AG09309 (cell line): Measurements from ENCODE around the gene ADAMTS2.

Source experiments
- DNase-seq: peaks from one replicate; pipeline ENCODE4 v3.0.0-alpha.2; 2010; ENCODE audit warnings: low read depth
- H3K4me3 ChIP-seq: 2 replicates; pipeline ENCODE4 v1.5.1; 2011; ENCODE audit warnings: mild to moderate bottlenecking, low read depth, low read length, moderate library complexity; ENCODE audit not compliant: control insufficient read depth
- TF ChIP-seq, protein P1 (sequence below): IDR thresholded peaks from 2 replicates; pipeline ENCODE4 v1.5.1; 2011; ENCODE audit warnings: mild to moderate bottlenecking, low read depth, low read length, inconsistent platforms; ENCODE audit not compliant: insufficient read depth, control insufficient read depth; ENCODE audit errors: missing control alignments

The ADAMTS2 gene

DNA sequence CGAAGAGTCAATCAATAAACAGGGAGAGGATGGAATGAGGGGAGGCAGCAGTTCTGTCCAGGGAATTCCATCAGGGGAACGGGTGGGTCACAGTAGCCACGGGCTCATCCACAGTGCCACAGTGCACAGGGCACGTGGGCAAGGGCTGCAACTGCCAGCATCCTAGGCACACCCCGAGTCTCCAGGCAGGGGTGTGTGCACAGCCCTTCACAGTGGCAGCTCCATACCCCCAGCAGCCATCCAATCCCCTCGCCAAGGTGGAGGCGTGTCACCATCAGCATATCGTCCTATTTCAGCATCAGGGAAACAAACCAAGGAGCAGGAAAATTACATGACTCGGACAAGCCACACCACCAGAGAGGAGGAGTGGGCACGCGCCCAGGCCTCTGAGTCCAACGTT is 133.6 kb downstream of the ADAMTS2 start:
- no peak for DNase-seq
- no peak overlapping the region for H3K4me3 ChIP-seq
- TF ChIP-seq, protein P1, sequence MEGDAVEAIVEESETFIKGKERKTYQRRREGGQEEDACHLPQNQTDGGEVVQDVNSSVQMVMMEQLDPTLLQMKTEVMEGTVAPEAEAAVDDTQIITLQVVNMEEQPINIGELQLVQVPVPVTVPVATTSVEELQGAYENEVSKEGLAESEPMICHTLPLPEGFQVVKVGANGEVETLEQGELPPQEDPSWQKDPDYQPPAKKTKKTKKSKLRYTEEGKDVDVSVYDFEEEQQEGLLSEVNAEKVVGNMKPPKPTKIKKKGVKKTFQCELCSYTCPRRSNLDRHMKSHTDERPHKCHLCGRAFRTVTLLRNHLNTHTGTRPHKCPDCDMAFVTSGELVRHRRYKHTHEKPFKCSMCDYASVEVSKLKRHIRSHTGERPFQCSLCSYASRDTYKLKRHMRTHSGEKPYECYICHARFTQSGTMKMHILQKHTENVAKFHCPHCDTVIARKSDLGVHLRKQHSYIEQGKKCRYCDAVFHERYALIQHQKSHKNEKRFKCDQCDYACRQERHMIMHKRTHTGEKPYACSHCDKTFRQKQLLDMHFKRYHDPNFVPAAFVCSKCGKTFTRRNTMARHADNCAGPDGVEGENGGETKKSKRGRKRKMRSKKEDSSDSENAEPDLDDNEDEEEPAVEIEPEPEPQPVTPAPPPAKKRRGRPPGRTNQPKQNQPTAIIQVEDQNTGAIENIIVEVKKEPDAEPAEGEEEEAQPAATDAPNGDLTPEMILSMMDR: no peak

DNA sequence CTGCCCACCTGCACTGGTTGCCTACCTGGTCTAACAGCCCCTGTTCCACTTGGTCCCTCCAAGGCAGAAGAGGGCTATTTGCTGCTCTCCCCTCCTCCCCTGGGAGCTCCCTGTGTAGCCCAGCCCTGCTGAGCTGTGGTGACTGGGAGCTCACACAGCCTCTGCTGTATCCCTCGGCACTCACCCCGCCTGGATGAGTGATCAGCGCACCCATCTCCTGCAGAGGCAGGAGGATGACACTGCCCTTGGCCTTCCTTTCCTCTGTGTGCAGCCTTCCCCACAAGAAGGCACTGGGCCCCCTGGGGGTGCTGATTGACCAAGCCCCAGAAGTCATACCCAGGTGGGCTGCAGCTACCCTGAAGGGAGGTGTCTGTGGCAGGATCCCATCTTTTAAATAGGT is 134.2 kb downstream of the ADAMTS2 start:
- TF ChIP-seq, protein P1: no peak
- no peak overlapping the region for H3K4me3 ChIP-seq
- DNase-seq: no peak

DNA sequence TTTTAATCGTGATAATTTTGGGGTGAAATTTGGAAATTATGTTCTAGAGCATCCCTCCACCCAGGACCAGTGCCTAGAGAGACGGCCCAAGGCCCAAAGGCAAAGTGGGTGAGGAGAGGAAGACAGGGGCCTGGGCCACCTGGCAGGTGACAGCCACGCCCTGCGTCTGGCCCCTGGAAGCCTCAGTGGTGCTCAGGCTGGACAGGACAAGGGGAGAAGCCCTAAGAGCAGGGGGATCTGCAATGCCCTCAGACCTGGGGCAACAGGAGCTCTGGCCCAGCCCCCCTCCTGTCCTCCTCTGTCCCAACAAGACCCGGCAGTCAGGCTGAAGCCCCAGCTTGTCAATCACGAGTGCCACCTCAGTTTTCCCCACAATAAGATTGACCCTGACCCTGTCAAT is 134.8 kb downstream of the ADAMTS2 start:
- TF ChIP-seq, protein P1: no peak
- no peak for DNase-seq
- H3K4me3 ChIP-seq: no peak overlapping the region

DNA sequence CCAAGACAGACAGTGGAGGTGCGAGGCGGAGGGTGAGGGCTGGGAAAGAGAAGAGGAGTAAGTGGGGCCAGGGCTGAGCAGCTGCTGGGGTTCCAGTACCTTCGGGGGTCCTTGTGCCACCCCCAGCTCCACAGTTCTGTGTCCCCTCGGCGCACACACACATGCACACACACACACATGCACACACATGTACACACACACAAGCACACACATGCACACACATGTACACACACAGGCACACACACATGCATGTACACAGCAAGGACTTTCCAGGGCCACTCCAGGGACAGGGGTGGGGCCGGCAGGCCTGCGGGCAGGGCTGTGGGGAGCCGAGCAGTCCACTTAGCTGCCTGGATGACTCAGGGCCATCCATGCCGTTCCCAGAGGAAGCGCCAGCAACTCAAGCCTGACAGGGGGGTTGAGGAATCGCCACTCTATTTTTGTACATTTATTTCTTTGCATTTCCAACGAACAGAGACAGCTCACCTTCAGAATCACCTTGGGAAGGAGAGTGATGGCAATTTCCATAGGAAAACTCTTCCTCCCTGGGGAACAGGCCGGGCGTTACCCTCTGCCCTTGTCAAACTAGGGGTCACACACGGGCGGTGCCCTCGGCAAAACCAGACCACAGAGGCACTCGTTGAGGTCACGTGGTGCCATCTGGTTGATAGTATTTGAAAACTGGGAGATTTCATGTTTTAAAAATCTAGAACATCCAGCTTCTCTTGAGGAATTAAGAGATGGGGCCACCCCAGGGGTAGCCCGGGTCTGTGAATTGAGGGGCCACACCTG is 135.7 kb downstream of the ADAMTS2 start:
- DNase-seq: peak; percentile 42
- no peak overlapping the region for H3K4me3 ChIP-seq
- TF ChIP-seq, protein P1: no peak

DNA sequence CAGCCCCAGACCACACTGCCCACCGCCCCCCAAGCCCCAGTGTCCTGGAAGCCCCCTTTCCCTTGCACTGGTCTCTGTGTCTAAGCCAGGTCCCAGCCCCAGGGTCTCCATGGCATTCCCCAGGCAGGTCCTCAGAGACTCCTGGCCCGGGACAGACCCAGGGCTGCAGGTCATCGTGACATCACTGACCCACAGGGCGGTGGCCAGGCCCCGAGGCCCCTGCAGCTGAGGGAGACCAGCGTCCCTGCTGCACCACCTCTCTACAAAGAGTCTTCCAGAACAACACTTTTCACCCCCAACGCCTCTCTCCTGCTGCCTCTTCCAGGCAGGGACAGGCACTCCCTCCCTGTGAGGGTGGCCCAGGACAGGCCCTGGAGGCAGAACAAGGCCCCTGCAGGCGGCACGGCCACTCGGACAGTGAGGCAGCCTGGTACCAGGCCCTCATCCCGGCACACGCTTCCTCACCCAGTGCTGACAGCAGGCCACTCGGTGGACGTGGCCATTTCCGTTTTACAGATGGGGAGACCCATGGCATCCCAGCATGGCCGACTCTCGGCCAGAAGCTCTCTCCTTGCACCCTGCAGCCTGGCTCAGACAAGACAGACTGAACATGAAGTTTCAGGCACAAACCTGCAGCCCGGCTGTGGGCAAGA is 136.4 kb downstream of the ADAMTS2 start:
- TF ChIP-seq, protein P1: no peak
- DNase-seq: no peak
- no peak overlapping the region for H3K4me3 ChIP-seq

DNA sequence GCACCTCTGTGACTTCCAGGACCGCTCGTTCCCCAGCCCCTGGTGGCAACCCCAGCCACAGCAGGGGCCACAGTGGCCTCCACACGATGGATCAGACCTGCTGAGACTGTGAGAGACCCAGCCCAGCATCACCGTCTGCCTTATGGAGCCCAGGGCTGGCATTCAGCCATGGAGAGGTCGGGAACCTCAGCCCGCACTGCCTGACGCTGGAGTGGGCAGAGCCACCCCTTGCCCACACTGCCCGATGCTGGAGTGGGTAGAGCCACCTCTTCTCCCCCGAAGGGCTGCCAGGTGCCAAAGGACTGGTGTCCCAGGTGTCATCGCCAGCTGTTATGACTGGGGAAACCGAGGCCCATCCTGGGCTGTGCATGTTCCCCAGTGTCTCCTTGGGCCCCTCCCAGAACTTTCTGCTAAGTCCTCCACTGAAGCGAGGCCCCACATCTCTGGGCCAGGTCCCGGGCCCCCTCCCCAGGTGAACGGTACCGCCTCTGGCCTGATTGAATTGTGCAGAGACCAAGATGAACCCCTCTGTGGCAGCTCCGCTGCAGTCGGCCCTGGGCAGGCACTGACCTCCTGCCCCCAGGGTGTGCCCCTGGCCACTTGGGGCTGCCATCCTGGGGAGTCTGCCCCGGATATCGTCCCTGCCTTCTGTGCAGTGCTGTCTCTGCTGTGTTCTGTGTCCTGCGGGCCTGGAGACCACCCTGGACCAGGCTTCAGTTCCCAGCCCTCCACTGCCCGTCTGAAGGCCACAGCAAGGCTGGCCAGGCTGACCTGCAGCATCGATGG is 137.1 kb downstream of the ADAMTS2 start:
- no peak overlapping the region for H3K4me3 ChIP-seq
- TF ChIP-seq, protein P1: no peak
- DNase-seq: no peak
